Sigmoid colon (tissue), 7 donors: ENCODE results near the gene KSR1. TPM values are rescaled to one million over a fixed set of nuclear protein-coding genes. Genes with fewer than 3 reads are reported as not detected.

Experiments used
- DNase-seq: peaks from one replicate; pipeline ENCODE4 v3.0.0-alpha.2; 2019
- H3K27ac ChIP-seq, 4 donors: fragments of 200-600 bp; sonication (generic); one replicate each; pipeline ENCODE4 v1.5.1; 2016 to 2019; ENCODE audit warnings: mild to moderate bottlenecking in 1 of 4
- H3K27me3 ChIP-seq, 3 donors: fragments of 200-600 bp; sonication (generic); one replicate each; pipeline ENCODE4 v1.5.1; 2019; ENCODE audit warnings: mild to moderate bottlenecking in 1 of 3
- H3K36me3 ChIP-seq, 4 donors: fragments of 200-600 bp; sonication (generic); one replicate each; pipeline ENCODE4 v1.5.1; 2016 to 2019
- H3K4me1 ChIP-seq, 4 donors: fragments of 200-600 bp; sonication (generic); one replicate each; pipeline ENCODE4 v1.5.1; 2017 to 2019
- H3K4me3 ChIP-seq, 4 donors: fragments of 200-600 bp; sonication (generic); one replicate each; pipeline ENCODE4 v1.5.1; 2017 to 2019; ENCODE audit warnings: mild to moderate bottlenecking in 2 of 4, moderate library complexity in 1 of 4
- H3K9me3 ChIP-seq, 4 donors: fragments of 200-600 bp in 3 of 4; sonication (generic) in 3 of 4; one replicate each; pipeline versions ENCODE4 v1.5.1 to v1.6.1; 2013 to 2019
- CTCF ChIP-seq, 4 experiments: fragments of 450-650 bp in 3 of 4; fragments of 200-600 bp in 1 of 4; IDR thresholded peaks; one replicate each; pipeline ENCODE4 v1.5.1; 2016 to 2019; ENCODE audit warnings: antibody characterized with exemption in 4 of 4, mild to moderate bottlenecking in 3 of 4, moderate library complexity in 2 of 4
- EP300 ChIP-seq, 4 donors: sonication (generic); formaldehyde crosslinking; IDR thresholded peaks; one replicate each; pipeline ENCODE4 v1.6.1; 2017; ENCODE audit warnings: antibody characterized with exemption in 4 of 4
- POLR2A ChIP-seq, 2 donors: fragments of 450-650 bp; IDR thresholded peaks; one replicate each; pipeline ENCODE4 v1.6.1; 2016; ENCODE audit warnings: antibody characterized with exemption in 2 of 2, mild to moderate bottlenecking in 2 of 2, moderate library complexity in 2 of 2
- POLR2AphosphoS5 ChIP-seq, 4 donors: sonication (generic); formaldehyde crosslinking; IDR thresholded peaks; one replicate each; pipeline ENCODE4 v1.6.1; 2017; ENCODE audit warnings: antibody characterized with exemption in 4 of 4
- WGBS, 2 donors: extraction: QIAGEN DNeasy Blood & Tissue Kit; methylation state at CpG; one replicate each; pipeline ENCODE4 v1.1.7; 2013; 5-methylcytosine and 5-hydroxymethylcytosine counted together
- intact Hi-C: fragments of 100-400 bp; cut with DNase I; formaldehyde crosslinking; loops from one replicate; pipeline ENCODE4 v1.15.1; 2023
- polyA plus RNA-seq, 3 donors: library from polyadenylated mRNA; stranded (reverse); fragments of 200-250 nt; gene quantifications; one replicate each; pipeline ENCODE4 v1.2.3, GENCODE V29; 2013
- total RNA-seq, 4 donors: library from RNA; depleted of rRNA; stranded (reverse); fragments of >200 nt; gene quantifications; one replicate each; pipeline ENCODE4 v1.1.0, GENCODE V29; 2016
- donor health status: healthy with polysubstance abuse.
- donor health status: Bipolar disorder and iron deficiency.
- donor health status: healthy.

The KSR1 gene
- total and polyA plus RNA-seq, 7 donors, result 4.2 to 25.8 (median 18.2) TPM

DNA sequence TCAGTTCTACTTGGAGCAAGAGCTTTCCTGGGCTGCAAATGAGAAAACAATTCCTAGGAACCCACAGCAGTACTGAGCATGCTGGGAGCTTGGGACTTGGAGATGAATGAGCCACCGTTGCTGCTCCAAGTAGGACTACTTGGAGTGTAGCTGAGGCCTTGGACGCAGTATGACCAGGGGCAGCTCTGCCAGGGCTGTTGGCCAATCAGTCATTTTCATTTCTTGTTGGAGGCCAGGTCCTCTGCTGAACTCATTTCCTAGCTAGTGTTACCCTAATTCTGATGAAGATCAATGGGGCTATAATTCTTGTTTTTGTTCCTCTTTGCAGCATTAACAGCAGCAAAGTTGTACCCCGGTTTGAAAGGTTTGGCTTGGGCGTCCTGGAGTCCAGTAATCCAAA lies 166.7 kb downstream of the KSR1 start:
- H3K27ac ChIP-seq, result no peak overlapping the region
- TF ChIP-seq POLR2A (IDR thresholded peaks at IDR 0.05) (no peak), CTCF (IDR thresholded peaks at IDR 0.05) (no peak), EP300 (IDR thresholded peaks at IDR 0.05) (no peak), POLR2AphosphoS5 (IDR thresholded peaks at IDR 0.05) (no peak)
- H3K9me3 ChIP-seq, result no peaks in the 10 kb centered on the region
- H3K4me3 ChIP-seq, result no peak overlapping the region
- H3K4me1 ChIP-seq, result no peaks in the 10 kb centered on the region
- WGBS, 2 donors, result 89 to 97% methylated on average over 4 of the region's 4 CpGs
- intact Hi-C loops, result no loop called here
- no peak for DNase-seq
- H3K36me3 ChIP-seq, result peaks cover 4 to 76% (median 30%) of the 10 kb centered on the region in 4 donors
- H3K27me3 ChIP-seq, result no peaks in the 10 kb centered on the region

DNA sequence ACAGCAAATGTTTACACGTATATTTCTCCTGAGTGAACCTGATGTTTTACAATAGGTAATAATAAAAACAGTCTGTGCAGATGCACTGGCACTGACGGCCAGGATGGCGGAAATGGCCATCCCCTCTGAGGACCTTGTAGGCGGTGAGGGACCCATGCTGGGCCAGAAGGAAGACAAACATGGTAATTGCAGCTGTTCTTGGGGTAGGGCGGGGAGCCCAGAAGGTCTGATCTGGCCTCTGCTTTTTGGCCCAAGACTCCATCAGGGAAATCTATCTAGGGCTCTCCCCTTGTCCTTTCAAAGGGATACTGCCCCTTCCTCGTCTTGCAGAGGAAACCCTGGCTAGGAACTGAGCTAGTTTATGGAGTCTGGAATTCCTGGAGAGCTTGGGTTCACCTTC lies 167.4 kb downstream of the KSR1 start:
- peaks cover 4 to 70% (median 25%) of the 10 kb centered on the region in 4 donors for H3K36me3 ChIP-seq
- WGBS, 2 donors, result 37 to 79% methylated on average over 6 of the region's 6 CpGs
- H3K27ac ChIP-seq, result no peak overlapping the region
- DNase-seq, result no peak
- H3K4me1 ChIP-seq, result no peaks in the 10 kb centered on the region
- H3K9me3 ChIP-seq, result no peaks in the 10 kb centered on the region
- intact Hi-C loops, result no loop called here
- H3K4me3 ChIP-seq, result no peak overlapping the region
- TF ChIP-seq POLR2AphosphoS5 (IDR thresholded peaks at IDR 0.05), result no peak
- no peak for TF ChIP-seq EP300 (IDR thresholded peaks at IDR 0.05)
- no peaks in the 10 kb centered on the region for H3K27me3 ChIP-seq

- intact Hi-C loops, result no loop called here
- H3K36me3 ChIP-seq, result peaks cover 4 to 63% (median 25%) of the 10 kb centered on the region in 4 donors
- no peaks in the 10 kb centered on the region for H3K27me3 ChIP-seq
- no peaks in the 10 kb centered on the region for H3K9me3 ChIP-seq
- no peak overlapping the region for H3K27ac ChIP-seq
- no peak overlapping the region for H3K4me3 ChIP-seq
- DNase-seq, result no peak
- H3K4me1 ChIP-seq, result no peaks in the 10 kb centered on the region
- TF ChIP-seq CTCF (IDR thresholded peaks at IDR 0.05) (no peak), EP300 (IDR thresholded peaks at IDR 0.05) (no peak), POLR2AphosphoS5 (IDR thresholded peaks at IDR 0.05) (no peak), POLR2A (IDR thresholded peaks at IDR 0.05) (no peak)
- 91 to 93% methylated on average over 3 of the region's 3 CpGs for WGBS, 2 donors
Observed at GRCh38 chr17:27624539-27624938, 168.3 kb downstream of the KSR1 start.

- Histone ChIP-seq H3K4me3 (no peak overlapping the region), H3K36me3 (peaks cover 4 to 50% (median 16%) of the 10 kb centered on the region in 4 donors), H3K27me3 (no peaks in the 10 kb centered on the region), H3K4me1 (no peaks in the 10 kb centered on the region), H3K9me3 (no peaks in the 10 kb centered on the region), H3K27ac (no peak overlapping the region)
- TF ChIP-seq CTCF (IDR thresholded peaks at IDR 0.05) (no peak), EP300 (IDR thresholded peaks at IDR 0.05) (no peak), POLR2A (IDR thresholded peaks at IDR 0.05) (no peak), POLR2AphosphoS5 (IDR thresholded peaks at IDR 0.05) (no peak)
- WGBS, 2 donors, result 94 to 95% methylated on average over 5 of the region's 5 CpGs
- DNase-seq, result no peak
- intact Hi-C loops, result no loop called here
Observed at GRCh38 chr17:27625856-27626255, 169.6 kb downstream of the KSR1 start.

GRCh38 chr17:27627514-27627913 lies 171.3 kb downstream of the KSR1 start:
- Histone ChIP-seq H3K4me3 (no peak overlapping the region), H3K36me3 (peaks cover 0 to 33% (median 4%) of the 10 kb centered on the region in 4 donors), H3K9me3 (no peaks in the 10 kb centered on the region), H3K27me3 (no peaks in the 10 kb centered on the region), H3K27ac (no peak overlapping the region), H3K4me1 (peaks cover 0 to 7% (median 4%) of the 10 kb centered on the region in 4 donors)
- no peak for TF ChIP-seq POLR2A (IDR thresholded peaks at IDR 0.05)
- no peak for TF ChIP-seq POLR2AphosphoS5 (IDR thresholded peaks at IDR 0.05)
- TF ChIP-seq EP300 (IDR thresholded peaks at IDR 0.05), result no peak
- TF ChIP-seq CTCF (IDR thresholded peaks at IDR 0.05), result no peak
- no peak for DNase-seq
- intact Hi-C loops, result no loop called here
- 94 to 96% methylated on average over 10 of the region's 10 CpGs for WGBS, 2 donors
